Peyer's patch (tissue), 4 donors: ENCODE measurements around the gene MIB1. TPM values are rescaled to one million over a fixed set of nuclear protein-coding genes. Genes with fewer than 3 reads are reported as not detected.

ENCODE experiments used
- DNase-seq, 3 donors: peaks; one replicate each; pipeline ENCODE4 v3.0.0-alpha.2; 2017 to 2019
- H3K27ac ChIP-seq, 4 donors: fragments of 200-600 bp; sonication (generic); one replicate each; pipeline ENCODE4 v1.5.1; 2016 to 2019
- H3K27me3 ChIP-seq, 2 donors: fragments of 200-600 bp; sonication (generic); one replicate each; pipeline ENCODE4 v1.5.1; 2019
- H3K36me3 ChIP-seq, 3 donors: fragments of 200-600 bp; sonication (generic); one replicate each; pipeline ENCODE4 v1.5.1; 2016 to 2019
- H3K4me1 ChIP-seq, 4 donors: fragments of 200-600 bp; sonication (generic); one replicate each; pipeline ENCODE4 v1.5.1; 2016 to 2019
- H3K4me3 ChIP-seq, 4 donors: fragments of 200-600 bp; sonication (generic); 1 replicate in 3 of 4; 2 replicates in 1 of 4; pipeline ENCODE4 v1.5.1; 2016 to 2019; ENCODE audit warnings: mild to moderate bottlenecking in 1 of 4
- H3K9me3 ChIP-seq, 4 donors: fragments of 200-600 bp; sonication (generic); one replicate each; pipeline ENCODE4 v1.5.1; 2016 to 2019; ENCODE audit warnings: mild to moderate bottlenecking in 1 of 4
- CTCF ChIP-seq, 6 experiments: fragments of 450-650 bp in 4 of 6; fragments of 200-600 bp in 2 of 6; sonication (generic) in 1 of 6; IDR thresholded peaks; one replicate each; pipeline ENCODE4 v1.5.1; 2017 to 2019; ENCODE audit warnings: antibody characterized with exemption in 6 of 6, mild to moderate bottlenecking in 3 of 6, moderate library complexity in 1 of 6
- POLR2A ChIP-seq, 2 donors: fragments of 450-650 bp; IDR thresholded peaks; one replicate each; pipeline ENCODE4 v1.5.1; 2017; ENCODE audit warnings: antibody characterized with exemption in 2 of 2, mild to moderate bottlenecking in 2 of 2, moderate library complexity in 2 of 2
- total RNA-seq, 4 donors: library from RNA; depleted of rRNA; stranded (reverse); fragments of >200 nt; gene quantifications; one replicate each; pipeline ENCODE4 v1.1.0, GENCODE V29; 2016

MIB1 gene
- total RNA-seq, 4 donors from 2014 or later: 13.8 to 47.0 (median 18.3) TPM

- Histone ChIP-seq H3K36me3 (peaks cover 0 to 10% (median 0%) of the 10 kb centered on the region in 3 donors), H3K27me3 (no peaks in the 10 kb centered on the region), H3K27ac (no peak overlapping the region), H3K4me1 (no peaks in the 10 kb centered on the region), H3K4me3 (no peak overlapping the region), H3K9me3 (no peaks in the 10 kb centered on the region)
- no peak for DNase-seq
- TF ChIP-seq CTCF (IDR thresholded peaks at IDR 0.05) (no peak), POLR2A (IDR thresholded peaks at IDR 0.05) (no peak)
Observed at GRCh38 chr18:21761471-21762115, 21.0 kb downstream of the MIB1 start.

- no peaks in the 10 kb centered on the region for H3K9me3 ChIP-seq
- no peak overlapping the region for H3K27ac ChIP-seq
- TF ChIP-seq CTCF (IDR thresholded peaks at IDR 0.05) (no peak), POLR2A (IDR thresholded peaks at IDR 0.05) (no peak)
- no peak overlapping the region for H3K4me3 ChIP-seq
- peaks cover 0 to 17% (median 0%) of the 10 kb centered on the region in 3 donors for H3K36me3 ChIP-seq
- no peaks in the 10 kb centered on the region for H3K4me1 ChIP-seq
- no peaks in the 10 kb centered on the region for H3K27me3 ChIP-seq
- DNase-seq: no peak
Observed at GRCh38 chr18:21762181-21762772, 21.7 kb downstream of the MIB1 start.

GRCh38 chr18:21763846-21764646, 23.5 kb downstream of the MIB1 start:
- Histone ChIP-seq H3K4me1 (no peaks in the 10 kb centered on the region), H3K27me3 (no peaks in the 10 kb centered on the region), H3K9me3 (no peaks in the 10 kb centered on the region), H3K36me3 (peaks cover 0 to 34% (median 0%) of the 10 kb centered on the region in 3 donors), H3K4me3 (no peak overlapping the region), H3K27ac (no peak overlapping the region)
- no peak for TF ChIP-seq CTCF (IDR thresholded peaks at IDR 0.05)
- no peak for TF ChIP-seq POLR2A (IDR thresholded peaks at IDR 0.05)
- DNase-seq: no peak

GRCh38 chr18:21769206-21769605, 28.6 kb downstream of the MIB1 start:
- peaks cover 0 to 53% (median 2%) of the 10 kb centered on the region in 3 donors for H3K36me3 ChIP-seq

GRCh38 chr18:21774722-21775121, 34.1 kb downstream of the MIB1 start:
- Histone ChIP-seq H3K27me3 (no peaks in the 10 kb centered on the region), H3K27ac (no peak overlapping the region), H3K4me1 (no peaks in the 10 kb centered on the region), H3K9me3 (no peaks in the 10 kb centered on the region), H3K4me3 (no peak overlapping the region), H3K36me3 (peaks cover 0 to 30% (median 2%) of the 10 kb centered on the region in 3 donors)
- no peak for TF ChIP-seq CTCF (IDR thresholded peaks at IDR 0.05)
- no peak for TF ChIP-seq POLR2A (IDR thresholded peaks at IDR 0.05)
- no peak for DNase-seq

More at GRCh38 chr18:21769206-21769605, 28.6 kb downstream of the MIB1 start:
- Histone ChIP-seq H3K4me3 (no peak overlapping the region), H3K27ac (no peak overlapping the region), H3K4me1 (no peaks in the 10 kb centered on the region), H3K27me3 (no peaks in the 10 kb centered on the region), H3K9me3 (no peaks in the 10 kb centered on the region)
- no peak for TF ChIP-seq POLR2A (IDR thresholded peaks at IDR 0.05)
- no peak for TF ChIP-seq CTCF (IDR thresholded peaks at IDR 0.05)
- no peak for DNase-seq
